Measurements from ENCODE around the gene TTC17.
A peak's percentile ranks its signal among the peaks of the same experiment; 100 is the strongest.

The TTC17 gene

GRCh38 chr11:43356336-43356735 is 2.4 kb upstream of the TTC17 start:
- H3K27me3 ChIP-seq (ENCODE audit: insufficient read depth, poor library complexity, severe bottlenecking), result no peaks in the 10 kb centered on the region
- no peak for DNase-seq (ENCODE audit: low spot score)
- peaks cover 7% of the 10 kb centered on the region for H3K36me3 ChIP-seq (ENCODE audit: low read depth)
- TF ChIP-seq CTCF (IDR thresholded peaks at IDR 0.05; ENCODE audit: poor library complexity, severe bottlenecking), result no peak
- no peak overlapping the region for H3K27ac ChIP-seq (ENCODE audit: poor library complexity, severe bottlenecking)
- peaks cover 15% of the 10 kb centered on the region for H3K4me1 ChIP-seq (ENCODE audit: insufficient read depth, poor library complexity, severe bottlenecking)
- ATAC-seq (ENCODE audit: low read depth), result no peak
- H3K9me3 ChIP-seq (ENCODE audit: severe bottlenecking), result no peaks in the 10 kb centered on the region
- no peak overlapping the region for H3K4me3 ChIP-seq (ENCODE audit: severe bottlenecking)

- no peaks in the 10 kb centered on the region for H3K27me3 ChIP-seq (ENCODE audit: insufficient read depth, poor library complexity, severe bottlenecking)
- TF ChIP-seq CTCF (IDR thresholded peaks at IDR 0.05; ENCODE audit: poor library complexity, severe bottlenecking), result no peak
- H3K36me3 ChIP-seq (ENCODE audit: low read depth), result peaks cover 9% of the 10 kb centered on the region
- DNase-seq (ENCODE audit: low spot score) (no peak), ATAC-seq (ENCODE audit: low read depth) (no peak)
- H3K4me1 ChIP-seq (ENCODE audit: insufficient read depth, poor library complexity, severe bottlenecking), result peaks cover 10% of the 10 kb centered on the region
- no peaks in the 10 kb centered on the region for H3K9me3 ChIP-seq (ENCODE audit: severe bottlenecking)
- H3K27ac ChIP-seq (ENCODE audit: poor library complexity, severe bottlenecking), result peak overlapping the region; percentile 46
- peak overlapping the region; percentile 76 for H3K4me3 ChIP-seq (ENCODE audit: severe bottlenecking)
These were observed 380 bp upstream of the TTC17 start for GRCh38 chr11:43358279-43358800.

- peaks cover 14% of the 10 kb centered on the region for H3K36me3 ChIP-seq (ENCODE audit: low read depth)
- no peak for TF ChIP-seq CTCF (IDR thresholded peaks at IDR 0.05; ENCODE audit: poor library complexity, severe bottlenecking)
- no peaks in the 10 kb centered on the region for H3K27me3 ChIP-seq (ENCODE audit: insufficient read depth, poor library complexity, severe bottlenecking)
- peaks cover 10% of the 10 kb centered on the region for H3K4me1 ChIP-seq (ENCODE audit: insufficient read depth, poor library complexity, severe bottlenecking)
- peak overlapping the region; percentile 46 for H3K27ac ChIP-seq (ENCODE audit: poor library complexity, severe bottlenecking)
- ATAC-seq (ENCODE audit: low read depth), result peak; percentile 36
- DNase-seq (ENCODE audit: low spot score), result no peak
- no peaks in the 10 kb centered on the region for H3K9me3 ChIP-seq (ENCODE audit: severe bottlenecking)
- peak overlapping the region; percentile 76 for H3K4me3 ChIP-seq (ENCODE audit: severe bottlenecking)
These were observed 700 bp downstream of the TTC17 start for GRCh38 chr11:43359422-43359818.

GRCh38 chr11:43360361-43361032 is 1.8 kb downstream of the TTC17 start:
- peaks cover 10% of the 10 kb centered on the region for H3K4me1 ChIP-seq (ENCODE audit: insufficient read depth, poor library complexity, severe bottlenecking)
- no peaks in the 10 kb centered on the region for H3K9me3 ChIP-seq (ENCODE audit: severe bottlenecking)
- no peak for ATAC-seq (ENCODE audit: low read depth)
- no peaks in the 10 kb centered on the region for H3K27me3 ChIP-seq (ENCODE audit: insufficient read depth, poor library complexity, severe bottlenecking)
- H3K27ac ChIP-seq (ENCODE audit: poor library complexity, severe bottlenecking), result no peak overlapping the region
- no peak for TF ChIP-seq CTCF (IDR thresholded peaks at IDR 0.05; ENCODE audit: poor library complexity, severe bottlenecking)
- peak overlapping the region; percentile 76 for H3K4me3 ChIP-seq (ENCODE audit: severe bottlenecking)
- no peak for DNase-seq (ENCODE audit: low spot score)
- peaks cover 25% of the 10 kb centered on the region for H3K36me3 ChIP-seq (ENCODE audit: low read depth)

GRCh38 chr11:43366677-43367076 is 8.0 kb downstream of the TTC17 start:
- no peak for ATAC-seq (ENCODE audit: low read depth)
- DNase-seq (ENCODE audit: low spot score), result no peak
- H3K36me3 ChIP-seq (ENCODE audit: low read depth), result peaks cover 40% of the 10 kb centered on the region
- no peaks in the 10 kb centered on the region for H3K9me3 ChIP-seq (ENCODE audit: severe bottlenecking)
- no peaks in the 10 kb centered on the region for H3K4me1 ChIP-seq (ENCODE audit: insufficient read depth, poor library complexity, severe bottlenecking)
- no peaks in the 10 kb centered on the region for H3K27me3 ChIP-seq (ENCODE audit: insufficient read depth, poor library complexity, severe bottlenecking)
- H3K4me3 ChIP-seq (ENCODE audit: severe bottlenecking), result no peak overlapping the region
- no peak for TF ChIP-seq CTCF (IDR thresholded peaks at IDR 0.05; ENCODE audit: poor library complexity, severe bottlenecking)
- no peak overlapping the region for H3K27ac ChIP-seq (ENCODE audit: poor library complexity, severe bottlenecking)

Measured in RWPE2 (cell line).